GM19438 (cell line): ENCODE measurements around the gene ATG101.

Source experiments
- ATAC-seq: cut with Tn5 transposase; IDR thresholded peaks from one replicate; pipeline ENCODE4 v1.9.1; 2021; ENCODE audit warnings: low read depth; ENCODE audit not compliant: unreplicated experiment

ATG101 gene

GRCh38 chr12:52074971-52075724, 5.4 kb downstream of the ATG101 start:
- ATAC-seq: no peak

DNA sequence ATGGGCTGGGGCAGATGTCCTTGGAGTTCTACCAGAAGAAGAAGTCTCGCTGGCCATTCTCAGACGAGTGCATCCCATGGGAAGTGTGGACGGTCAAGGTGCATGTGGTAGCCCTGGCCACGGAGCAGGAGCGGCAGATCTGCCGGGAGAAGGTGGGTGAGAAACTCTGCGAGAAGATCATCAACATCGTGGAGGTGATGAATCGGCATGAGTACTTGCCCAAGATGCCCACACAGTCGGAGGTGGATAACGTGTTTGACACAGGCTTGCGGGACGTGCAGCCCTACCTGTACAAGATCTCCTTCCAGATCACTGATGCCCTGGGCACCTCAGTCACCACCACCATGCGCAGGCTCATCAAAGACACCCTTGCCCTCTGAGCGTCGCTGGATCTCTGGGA, 7.0 kb downstream of the ATG101 start:
- ATAC-seq: no peak

- ATAC-seq: no peak
These were observed 8.5 kb downstream of the ATG101 start for GRCh38 chr12:52078276-52078675.

DNA sequence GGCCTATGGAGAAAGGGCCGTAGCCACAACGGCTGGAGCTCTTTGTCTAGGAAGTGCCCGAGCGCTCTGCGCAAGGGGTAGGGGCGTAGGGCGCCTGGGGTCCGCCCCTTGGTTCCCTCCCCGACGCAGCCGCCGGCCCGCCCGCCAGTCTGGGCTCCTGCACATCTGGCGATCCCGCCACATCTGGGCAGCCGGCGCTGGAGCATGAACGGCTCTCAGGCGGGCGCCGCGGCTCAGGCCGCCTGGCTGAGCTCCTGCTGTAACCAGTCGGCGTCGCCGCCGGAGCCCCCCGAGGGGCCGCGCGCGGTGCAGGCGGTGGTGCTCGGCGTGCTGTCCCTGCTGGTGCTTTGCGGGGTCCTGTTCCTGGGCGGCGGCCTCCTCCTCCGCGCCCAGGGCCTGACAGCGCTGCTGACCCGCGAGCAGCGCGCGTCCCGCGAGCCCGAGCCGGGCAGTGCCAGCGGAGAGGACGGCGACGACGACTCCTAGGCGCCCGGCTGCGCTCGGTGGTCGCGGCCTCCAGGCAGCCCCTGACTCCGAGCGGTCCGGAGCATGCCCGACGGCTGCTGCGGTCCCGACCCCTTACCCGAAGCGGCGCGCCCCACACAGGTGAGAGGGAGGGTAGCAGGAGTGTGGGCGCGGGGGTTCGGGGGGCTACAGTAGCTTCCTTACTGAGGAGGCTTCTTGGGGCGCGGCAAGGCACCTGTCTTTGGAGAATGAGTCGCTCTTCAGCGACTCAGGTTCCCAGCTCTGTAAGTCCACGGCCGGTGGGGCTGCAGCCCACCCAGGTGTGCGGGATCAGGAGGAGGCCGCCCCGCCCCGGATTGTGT, 10.0 kb downstream of the ATG101 start, which contains the start of gene SMIM41:
Gene SMIM41, plus strand, starts transcription at position 129 of the 827 bp plus-strand sequence. Its CDS starts 76 bp downstream, at position 205.
- no peak for ATAC-seq

- no peak for ATAC-seq
These were observed 10.8 kb downstream of the ATG101 start for GRCh38 chr12:52080403-52081251.

DNA sequence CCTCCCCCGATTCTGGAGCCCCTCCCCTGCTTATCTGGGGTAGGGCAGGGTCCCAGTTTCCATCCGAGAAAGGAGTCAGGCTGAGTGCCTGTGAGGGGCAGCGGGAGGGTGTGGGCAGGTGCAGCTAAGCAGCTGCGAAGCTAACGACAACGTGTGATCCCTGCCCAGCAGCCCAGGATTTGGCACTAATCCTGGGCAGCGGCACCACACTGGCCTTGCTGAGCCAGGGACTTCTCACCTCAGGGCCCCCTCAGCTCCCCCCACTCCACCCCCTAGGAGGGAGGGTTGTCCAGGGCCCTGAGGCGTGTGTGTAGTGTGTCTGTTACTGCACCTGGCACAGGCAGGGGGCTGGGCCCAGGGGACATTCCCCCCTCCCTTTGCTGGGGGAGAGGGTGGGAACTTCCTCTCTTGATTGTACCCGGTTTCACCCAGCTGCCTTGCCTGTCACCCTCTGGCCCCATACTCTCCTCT, 11.5 kb downstream of the ATG101 start:
- ATAC-seq: peak; percentile 72

DNA sequence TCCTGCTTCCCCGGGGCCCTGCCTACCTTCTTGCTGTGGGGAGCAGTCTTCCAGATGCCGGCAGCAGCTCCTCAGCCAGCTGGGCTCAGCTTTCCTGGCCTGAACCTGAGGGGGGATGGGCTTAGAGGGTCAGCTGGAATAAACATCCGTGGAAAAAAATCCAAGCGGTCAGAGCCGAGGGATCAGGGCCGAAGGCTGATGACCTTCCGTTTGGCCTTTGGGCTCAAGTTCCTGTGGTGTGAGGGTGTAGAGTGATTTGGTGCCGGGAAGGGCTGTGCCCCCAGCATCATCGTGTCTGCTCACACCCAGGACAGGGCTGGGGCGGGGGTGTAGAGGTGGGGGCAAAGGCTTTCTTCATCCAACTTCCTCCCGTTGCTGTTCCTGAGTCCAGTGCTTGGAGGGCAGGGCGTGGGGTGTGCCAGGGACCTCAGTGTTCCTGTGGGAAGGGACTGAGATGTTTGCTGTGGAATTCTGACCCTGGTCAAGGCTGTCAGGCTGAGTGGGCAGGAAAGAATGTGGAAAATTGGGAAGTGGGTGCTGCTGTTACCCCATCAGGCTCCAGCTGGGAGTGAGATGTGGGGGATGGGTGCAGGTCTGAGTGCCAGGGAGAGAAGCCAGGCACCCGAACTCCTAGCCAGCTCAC, 12.4 kb downstream of the ATG101 start:
- no peak for ATAC-seq

GRCh38 chr12:52082669-52082987, 12.8 kb downstream of the ATG101 start:
- no peak for ATAC-seq

- peak; percentile 48 for ATAC-seq
These were observed 13.3 kb downstream of the ATG101 start for GRCh38 chr12:52082988-52083637.

- ATAC-seq: no peak
These were observed 13.8 kb downstream of the ATG101 start for GRCh38 chr12:52083638-52083996.

DNA sequence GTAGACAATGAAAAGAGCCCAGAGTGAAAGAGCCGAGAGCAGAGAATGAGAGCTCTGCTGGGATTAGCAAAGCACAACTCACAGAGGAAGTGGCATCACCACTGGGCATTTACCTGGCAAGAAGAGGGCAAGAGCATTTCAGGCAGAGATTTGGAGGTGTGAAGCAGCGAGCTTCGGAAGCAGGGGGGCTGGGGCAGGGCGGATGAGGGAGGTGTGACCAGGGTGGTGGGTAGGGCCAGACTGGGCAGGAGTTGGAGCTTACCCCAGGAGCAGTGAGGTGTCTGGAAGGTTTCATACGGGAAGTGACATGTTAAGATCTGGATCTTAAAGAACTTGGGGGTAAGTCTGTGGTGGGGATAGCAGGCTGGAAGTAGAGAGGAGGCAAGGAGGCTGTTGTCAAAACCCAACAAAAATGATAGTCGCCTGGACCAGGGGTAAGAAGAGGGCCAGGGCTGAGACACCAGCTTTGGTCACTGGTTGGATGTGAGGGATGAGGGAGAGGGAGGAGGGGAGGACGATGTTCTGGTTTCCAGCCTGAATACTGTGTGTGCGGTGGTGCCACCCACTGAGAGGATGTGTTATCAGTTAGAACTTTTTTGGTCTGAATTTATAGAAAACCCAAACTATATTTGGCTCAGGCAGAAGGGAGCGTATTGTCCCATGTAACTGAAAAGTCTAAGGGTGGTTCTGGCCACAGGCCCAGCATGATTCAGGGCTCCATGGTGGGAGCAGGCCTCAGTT, 14.9 kb downstream of the ATG101 start:
- no peak for ATAC-seq

GRCh38 chr12:52085682-52086180, 16.0 kb downstream of the ATG101 start:
- ATAC-seq: no peak

GRCh38 chr12:52086366-52086765, 16.6 kb downstream of the ATG101 start:
- no peak for ATAC-seq

DNA sequence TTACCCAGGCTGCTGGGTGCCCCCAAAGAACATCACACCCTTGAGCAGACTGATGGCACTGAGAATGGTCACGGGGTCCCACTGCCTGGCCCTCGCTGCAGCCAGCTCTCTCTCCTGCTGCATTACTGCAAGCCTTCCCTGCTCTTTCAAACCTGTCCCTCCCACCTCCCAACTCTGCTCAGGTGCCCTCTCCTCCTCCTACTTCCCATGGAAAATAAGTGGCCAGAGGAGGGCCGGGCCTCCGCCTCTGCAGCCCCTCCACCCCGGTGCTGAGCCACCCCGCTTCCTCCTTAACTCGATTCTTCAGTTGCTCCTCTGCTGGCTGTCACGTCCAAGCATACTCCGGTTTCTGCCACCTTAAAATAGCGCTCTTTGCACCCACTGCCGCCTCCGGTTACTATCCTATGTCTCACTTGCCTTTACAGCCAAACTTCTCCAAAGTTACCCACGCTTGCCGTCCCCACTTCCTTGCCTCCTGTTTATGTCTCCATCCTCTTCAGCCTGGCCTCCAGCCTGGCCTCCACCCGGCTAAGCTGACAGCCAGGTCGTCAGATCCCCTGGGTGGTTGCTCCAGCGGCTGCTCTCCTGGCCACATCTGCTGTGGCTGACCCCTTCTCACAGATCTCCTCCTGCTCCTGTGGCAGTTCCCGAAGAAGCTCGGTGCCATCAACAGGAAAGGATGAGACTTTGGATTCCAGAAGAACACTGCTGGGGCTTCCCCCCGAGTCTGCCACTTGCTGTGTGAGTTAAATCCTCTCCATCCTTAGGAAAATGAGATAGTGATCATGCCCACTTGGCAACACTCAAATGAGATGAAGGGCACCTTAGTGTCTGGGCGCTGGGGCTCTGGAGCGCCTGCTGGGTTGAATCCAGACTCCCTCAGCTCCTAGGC, 17.4 kb downstream of the ATG101 start:
- ATAC-seq: no peak

GRCh38 chr12:52087961-52088820, 18.4 kb downstream of the ATG101 start:
- ATAC-seq: peak; percentile 95

GRCh38 chr12:52089491-52089890, 19.7 kb downstream of the ATG101 start:
- ATAC-seq: no peak

GRCh38 chr12:52090291-52090690, 20.5 kb downstream of the ATG101 start:
- no peak for ATAC-seq
